Measurements from ENCODE around the gene ALPL.

The ALPL gene

GRCh38 chr1:21586846-21587601 is 77.8 kb downstream of the ALPL start:
- H3K27me3 Mint-ChIP-seq, result peaks cover 66% of the 10 kb centered on the region
- peaks cover 6% of the 10 kb centered on the region for H3K4me1 Mint-ChIP-seq
- no peaks in the 10 kb centered on the region for H3K36me3 Mint-ChIP-seq
- ATAC-seq, result no peak
- H3K4me3 Mint-ChIP-seq, result no peak overlapping the region
- no peaks in the 10 kb centered on the region for H3K9me3 Mint-ChIP-seq
- no peak overlapping the region for H3K27ac Mint-ChIP-seq

DNA sequence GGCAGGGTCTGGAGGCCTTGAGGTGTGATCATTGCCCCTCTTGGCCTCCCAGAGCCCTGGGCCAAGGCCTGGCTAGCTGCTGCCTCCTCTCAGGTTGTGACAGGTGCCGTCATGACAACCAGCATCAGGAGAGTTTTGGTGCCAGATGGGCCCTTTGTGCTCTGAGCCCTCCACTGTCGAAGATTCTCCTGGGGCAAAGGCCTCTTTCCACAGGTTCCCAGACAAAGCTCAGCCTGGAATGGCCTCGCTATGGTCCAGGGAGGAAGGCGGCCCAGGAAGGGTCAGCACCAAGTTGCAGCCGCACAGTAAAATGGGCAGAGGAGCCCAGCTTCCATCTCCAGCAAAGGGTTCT is 78.4 kb downstream of the ALPL start:
- no peaks in the 10 kb centered on the region for H3K9me3 Mint-ChIP-seq
- ATAC-seq, result no peak
- H3K36me3 Mint-ChIP-seq, result no peaks in the 10 kb centered on the region
- H3K27ac Mint-ChIP-seq, result no peak overlapping the region
- no peak overlapping the region for H3K4me3 Mint-ChIP-seq
- H3K27me3 Mint-ChIP-seq, result peaks cover 72% of the 10 kb centered on the region
- H3K4me1 Mint-ChIP-seq, result peaks cover 6% of the 10 kb centered on the region

- H3K4me3 Mint-ChIP-seq, result no peak overlapping the region
- H3K9me3 Mint-ChIP-seq, result no peaks in the 10 kb centered on the region
- peaks cover 79% of the 10 kb centered on the region for H3K27me3 Mint-ChIP-seq
- H3K36me3 Mint-ChIP-seq, result no peaks in the 10 kb centered on the region
- H3K4me1 Mint-ChIP-seq, result peaks cover 6% of the 10 kb centered on the region
- no peak overlapping the region for H3K27ac Mint-ChIP-seq
- ATAC-seq, result no peak
Observed at GRCh38 chr1:21589618-21590017, 80.4 kb downstream of the ALPL start.

- Mint-ChIP-seq H3K9me3 (no peaks in the 10 kb centered on the region), H3K4me1 (peaks cover 6% of the 10 kb centered on the region), H3K27ac (no peak overlapping the region), H3K27me3 (peaks cover 79% of the 10 kb centered on the region), H3K36me3 (no peaks in the 10 kb centered on the region), H3K4me3 (no peak overlapping the region)
- peak; percentile 25 for ATAC-seq
Observed at GRCh38 chr1:21590126-21590880, 81.1 kb downstream of the ALPL start.

DNA sequence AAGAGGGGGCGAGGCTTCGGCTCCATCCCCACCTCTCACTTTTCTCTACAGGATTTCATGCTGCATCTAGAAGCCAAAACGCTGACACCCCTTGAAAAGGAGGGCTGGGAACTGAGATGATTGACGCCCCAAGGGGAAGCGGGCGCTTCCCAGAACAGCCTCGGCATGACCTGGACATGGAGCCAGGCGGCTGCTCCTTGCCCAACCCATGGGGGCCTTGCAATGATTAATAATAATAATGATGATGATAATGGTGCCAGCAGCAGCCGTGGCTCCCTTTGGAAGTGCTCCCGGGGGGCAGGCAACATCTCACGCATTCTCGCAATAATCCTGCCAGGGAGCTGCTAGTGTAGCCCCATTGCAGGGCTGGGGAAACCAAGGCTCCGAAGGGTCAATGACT is 81.7 kb downstream of the ALPL start:
- H3K27ac Mint-ChIP-seq, result no peak overlapping the region

DNA sequence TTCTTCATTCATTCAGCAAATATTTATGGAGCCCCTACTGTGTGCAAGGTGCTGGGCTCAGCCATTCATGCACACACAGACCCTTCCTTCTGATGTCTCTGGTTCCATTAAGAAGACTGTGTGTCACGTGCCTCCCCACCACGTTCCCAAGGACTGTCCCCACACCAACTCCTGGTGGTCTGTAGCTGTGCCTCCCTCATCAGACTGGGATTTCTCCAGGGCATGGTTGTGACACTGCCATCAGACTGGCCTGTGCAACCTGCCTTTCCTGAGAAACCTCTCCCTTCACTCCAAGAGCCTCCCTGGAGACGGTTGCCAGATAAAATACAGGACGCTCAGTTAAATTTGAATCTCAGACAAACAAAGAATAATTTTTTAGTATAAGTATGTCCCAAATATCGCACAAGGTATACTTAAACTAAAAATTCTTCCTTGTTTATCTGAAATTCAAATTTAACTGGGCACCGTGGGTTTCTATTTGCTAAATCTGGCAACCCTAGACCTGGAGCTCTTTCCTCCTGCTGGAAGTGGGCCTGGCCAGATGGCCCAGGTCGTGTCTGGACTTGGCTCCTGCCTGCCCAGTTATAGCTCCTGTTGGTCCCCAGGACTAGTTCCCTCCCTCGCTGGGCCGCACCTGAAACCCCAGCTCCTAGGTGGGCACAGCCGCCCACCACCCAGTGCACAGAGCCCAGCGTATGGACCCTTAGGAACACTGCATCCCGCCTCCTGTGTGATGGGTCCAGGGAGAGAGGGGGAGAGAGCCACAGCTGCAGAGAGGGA is 83.1 kb downstream of the ALPL start:
- no peak for ATAC-seq
- H3K36me3 Mint-ChIP-seq, result no peaks in the 10 kb centered on the region
- H3K4me1 Mint-ChIP-seq, result peaks cover 6% of the 10 kb centered on the region
- no peaks in the 10 kb centered on the region for H3K9me3 Mint-ChIP-seq
- no peak overlapping the region for H3K4me3 Mint-ChIP-seq
- H3K27ac Mint-ChIP-seq, result no peak overlapping the region
- H3K27me3 Mint-ChIP-seq, result peaks cover 77% of the 10 kb centered on the region

More for the DNA sequence above, 81.7 kb downstream of the ALPL start:
- ATAC-seq, result no peak
- Mint-ChIP-seq H3K9me3 (no peaks in the 10 kb centered on the region), H3K4me3 (no peak overlapping the region), H3K27me3 (peaks cover 83% of the 10 kb centered on the region), H3K4me1 (peaks cover 6% of the 10 kb centered on the region), H3K36me3 (no peaks in the 10 kb centered on the region)

- no peaks in the 10 kb centered on the region for H3K36me3 Mint-ChIP-seq
- H3K9me3 Mint-ChIP-seq, result no peaks in the 10 kb centered on the region
- peaks cover 6% of the 10 kb centered on the region for H3K4me1 Mint-ChIP-seq
- H3K4me3 Mint-ChIP-seq, result no peak overlapping the region
- no peak overlapping the region for H3K27ac Mint-ChIP-seq
- no peak for ATAC-seq
- H3K27me3 Mint-ChIP-seq, result peaks cover 80% of the 10 kb centered on the region
Observed at GRCh38 chr1:21593231-21593630, 84.0 kb downstream of the ALPL start.

DNA sequence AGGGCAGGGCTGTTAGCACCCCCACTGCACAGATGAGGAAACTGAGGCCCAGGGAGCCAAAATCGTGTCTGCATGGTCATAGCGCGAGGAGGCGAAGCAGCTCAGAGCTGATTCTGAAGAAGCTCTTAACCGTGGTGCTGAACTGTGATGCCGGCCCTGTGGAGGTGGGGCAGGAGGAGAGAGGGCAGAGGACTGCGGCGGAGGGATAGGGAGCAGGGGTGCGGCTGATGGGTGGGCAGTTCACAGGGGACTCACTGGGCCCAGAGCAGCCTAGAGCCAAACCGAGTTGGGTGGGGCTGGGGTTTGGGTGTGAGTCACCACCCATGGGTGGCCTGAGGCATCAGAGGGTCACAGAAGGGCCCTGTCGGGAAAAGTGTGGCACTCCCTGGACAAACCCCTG is 85.3 kb downstream of the ALPL start:
- Mint-ChIP-seq H3K36me3 (no peaks in the 10 kb centered on the region), H3K4me1 (peaks cover 6% of the 10 kb centered on the region), H3K9me3 (no peaks in the 10 kb centered on the region), H3K4me3 (no peak overlapping the region), H3K27me3 (peaks cover 80% of the 10 kb centered on the region), H3K27ac (no peak overlapping the region)
- ATAC-seq, result no peak

- ATAC-seq, result no peak
- H3K4me3 Mint-ChIP-seq, result no peak overlapping the region
- H3K9me3 Mint-ChIP-seq, result no peaks in the 10 kb centered on the region
- no peak overlapping the region for H3K27ac Mint-ChIP-seq
- H3K27me3 Mint-ChIP-seq, result peaks cover 86% of the 10 kb centered on the region
- H3K36me3 Mint-ChIP-seq, result no peaks in the 10 kb centered on the region
- H3K4me1 Mint-ChIP-seq, result peaks cover 6% of the 10 kb centered on the region
Observed at GRCh38 chr1:21594935-21595897, 86.0 kb downstream of the ALPL start.

GRCh38 chr1:21596174-21596573 is 87.0 kb downstream of the ALPL start:
- Mint-ChIP-seq H3K4me3 (no peak overlapping the region), H3K4me1 (no peaks in the 10 kb centered on the region), H3K27me3 (peaks cover 86% of the 10 kb centered on the region), H3K9me3 (no peaks in the 10 kb centered on the region), H3K36me3 (no peaks in the 10 kb centered on the region), H3K27ac (no peak overlapping the region)
- no peak for ATAC-seq

DNA sequence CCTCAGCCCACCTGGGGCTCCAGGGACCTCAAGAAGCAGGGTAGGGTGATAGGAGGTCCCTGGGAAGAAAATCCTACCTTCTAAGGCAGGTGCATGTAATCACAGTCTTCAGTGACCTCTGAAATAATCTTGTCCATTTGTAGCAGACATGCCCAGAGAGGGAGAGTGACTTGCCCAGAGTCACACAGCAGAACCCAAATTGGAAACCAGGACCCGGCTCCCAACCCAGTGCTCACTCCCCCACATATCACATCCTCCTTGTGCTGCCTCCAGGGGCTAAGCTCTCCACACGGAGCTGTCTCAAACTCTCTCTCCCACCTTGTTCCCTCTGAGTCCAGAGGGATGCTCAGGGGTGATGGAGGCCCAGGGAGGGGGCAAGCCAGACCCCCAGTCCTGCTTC is 87.4 kb downstream of the ALPL start:
- Mint-ChIP-seq H3K27me3 (peaks cover 86% of the 10 kb centered on the region), H3K4me1 (no peaks in the 10 kb centered on the region), H3K9me3 (no peaks in the 10 kb centered on the region), H3K27ac (no peak overlapping the region), H3K4me3 (no peak overlapping the region), H3K36me3 (no peaks in the 10 kb centered on the region)
- no peak for ATAC-seq

GRCh38 chr1:21597753-21598152 is 88.5 kb downstream of the ALPL start:
- peak; percentile 5 for ATAC-seq
- Mint-ChIP-seq H3K36me3 (no peaks in the 10 kb centered on the region), H3K27me3 (peaks cover 86% of the 10 kb centered on the region), H3K9me3 (no peaks in the 10 kb centered on the region), H3K4me3 (no peak overlapping the region), H3K4me1 (no peaks in the 10 kb centered on the region), H3K27ac (no peak overlapping the region)

- H3K27ac Mint-ChIP-seq, result no peak overlapping the region
- no peaks in the 10 kb centered on the region for H3K9me3 Mint-ChIP-seq
- no peaks in the 10 kb centered on the region for H3K36me3 Mint-ChIP-seq
- no peak overlapping the region for H3K4me3 Mint-ChIP-seq
- peak; percentile 3 for ATAC-seq
- H3K4me1 Mint-ChIP-seq, result no peaks in the 10 kb centered on the region
- peaks cover 85% of the 10 kb centered on the region for H3K27me3 Mint-ChIP-seq
Observed at GRCh38 chr1:21598417-21598816, 89.2 kb downstream of the ALPL start.

GRCh38 chr1:21598904-21599303 is 89.7 kb downstream of the ALPL start:
- peaks cover under 1% of the 10 kb centered on the region for H3K4me1 Mint-ChIP-seq
- H3K27ac Mint-ChIP-seq, result no peak overlapping the region
- no peak for ATAC-seq
- H3K4me3 Mint-ChIP-seq, result no peak overlapping the region
- H3K36me3 Mint-ChIP-seq, result no peaks in the 10 kb centered on the region
- H3K9me3 Mint-ChIP-seq, result no peaks in the 10 kb centered on the region
- peaks cover 85% of the 10 kb centered on the region for H3K27me3 Mint-ChIP-seq

GRCh38 chr1:21599402-21599801 is 90.2 kb downstream of the ALPL start:
- ATAC-seq, result no peak
- Mint-ChIP-seq H3K36me3 (no peaks in the 10 kb centered on the region), H3K9me3 (no peaks in the 10 kb centered on the region), H3K27ac (no peak overlapping the region), H3K27me3 (peaks cover 85% of the 10 kb centered on the region), H3K4me1 (peaks cover 6% of the 10 kb centered on the region), H3K4me3 (no peak overlapping the region)

Data from stimulated activated memory B cell treated with anti-CD40 and anti-IgM and Interleukin-4, amounts not matched to agents 10 μg/mL and 1 μg/mL and 100 μg/mL, for 72 hours (primary cell).